ENCODE measurements around the gene SMOC2.

Gene SMOC2

GRCh38 chr6:168440520-168441433 lies at the start of gene SMOC2:
Gene SMOC2, plus strand, starts transcription at chr6:168441184. Its CDS starts 187 bp downstream, at chr6:168441371.
- no peak for DNase-seq

- DNase-seq: no peak
Observed at GRCh38 chr6:168393126-168393870, 47.7 kb upstream of the SMOC2 start.

- DNase-seq: no peak
Observed at GRCh38 chr6:168394606-168395005, 46.4 kb upstream of the SMOC2 start.

- no peak for DNase-seq
Observed at GRCh38 chr6:168395983-168396382, 45.0 kb upstream of the SMOC2 start.

GRCh38 chr6:168396561-168396960 lies 44.4 kb upstream of the SMOC2 start:
- no peak for DNase-seq

GRCh38 chr6:168397012-168397411 lies 44.0 kb upstream of the SMOC2 start:
- DNase-seq: no peak

- DNase-seq: no peak
Observed at GRCh38 chr6:168400037-168400436, 40.9 kb upstream of the SMOC2 start.

- no peak for DNase-seq
Observed at GRCh38 chr6:168403370-168404005, 37.5 kb upstream of the SMOC2 start.

GRCh38 chr6:168404560-168404959 lies 36.4 kb upstream of the SMOC2 start:
- no peak for DNase-seq

GRCh38 chr6:168407842-168408241 lies 33.1 kb upstream of the SMOC2 start:
- no peak for DNase-seq

GRCh38 chr6:168408504-168409136 lies 32.4 kb upstream of the SMOC2 start:
- DNase-seq: no peak

GRCh38 chr6:168410035-168410434 lies 30.9 kb upstream of the SMOC2 start:
- DNase-seq: no peak

GRCh38 chr6:168410554-168411011 lies 30.4 kb upstream of the SMOC2 start:
- DNase-seq: no peak

- no peak for DNase-seq
Observed at GRCh38 chr6:168411130-168411529, 29.9 kb upstream of the SMOC2 start.

- DNase-seq: no peak
Observed at GRCh38 chr6:168411793-168412192, 29.2 kb upstream of the SMOC2 start.

- no peak for DNase-seq
Observed at GRCh38 chr6:168412456-168412855, 28.5 kb upstream of the SMOC2 start.

- no peak for DNase-seq
Observed at GRCh38 chr6:168413018-168413720, 27.8 kb upstream of the SMOC2 start.

GRCh38 chr6:168413856-168414255 lies 27.1 kb upstream of the SMOC2 start:
- no peak for DNase-seq

GRCh38 chr6:168414336-168415097 lies 26.5 kb upstream of the SMOC2 start:
- DNase-seq: no peak

GRCh38 chr6:168415098-168415992 lies 25.6 kb upstream of the SMOC2 start:
- no peak for DNase-seq
